Lower lobe of right lung (tissue), 2 donors: ENCODE results near the gene MTARC1. TPM values are rescaled to one million over a fixed set of nuclear protein-coding genes. Genes with fewer than 3 reads are reported as not detected.

ENCODE experiments used
- ATAC-seq, 2 donors: fragments of 200-7000 bp; cut with Tn5 transposase; one replicate each; pipeline ENCODE4 v1.9.1; 2020 to 2022; ENCODE audit warnings: mild to moderate bottlenecking in 2 of 2, moderate library complexity in 2 of 2
- DNase-seq: peaks from one replicate; pipeline ENCODE4 v3.0.0-alpha.2; 2020
- H3K27ac ChIP-seq: fragments of 200-600 bp; one replicate; pipeline ENCODE4 v1.8.0; 2022
- H3K27me3 ChIP-seq: fragments of 200-600 bp; one replicate; pipeline ENCODE4 v1.8.0; 2022; ENCODE audit warnings: low read depth
- H3K36me3 ChIP-seq: fragments of 200-600 bp; one replicate; pipeline ENCODE4 v1.8.0; 2022; ENCODE audit warnings: mild to moderate bottlenecking
- H3K4me1 ChIP-seq: fragments of 200-600 bp; one replicate; pipeline ENCODE4 v1.8.0; 2022
- H3K4me3 ChIP-seq: fragments of 200-600 bp; one replicate; pipeline ENCODE4 v1.8.0; 2022; ENCODE audit warnings: mild to moderate bottlenecking
- H3K9me3 ChIP-seq: fragments of 200-600 bp; one replicate; pipeline ENCODE4 v1.8.0; 2022
- CTCF ChIP-seq: fragments of 200-600 bp; IDR thresholded peaks from one replicate; pipeline ENCODE4 v1.8.0; 2022; ENCODE audit warnings: antibody characterized with exemption, mild to moderate bottlenecking
- intact Hi-C: fragments of 100-400 bp; cut with DNase I; formaldehyde crosslinking; loops from one replicate; pipeline ENCODE4 v1.11.0; 2022
- total RNA-seq: library from RNA; stranded (reverse); fragmentation: NEBNext Ultra II Directional; extraction: Animal tissue kit (Norgen Biotek cat#: 25700); gene quantifications from one replicate; pipeline ENCODE4 v1.2.1, GENCODE V29; 2021
- donor health status: DM: no; HTN: yes; CAD: no; lungs with severe emphysema.

MTARC1 gene
- total RNA-seq, 1 donor from 2014 or later, result 37.6 TPM

DNA sequence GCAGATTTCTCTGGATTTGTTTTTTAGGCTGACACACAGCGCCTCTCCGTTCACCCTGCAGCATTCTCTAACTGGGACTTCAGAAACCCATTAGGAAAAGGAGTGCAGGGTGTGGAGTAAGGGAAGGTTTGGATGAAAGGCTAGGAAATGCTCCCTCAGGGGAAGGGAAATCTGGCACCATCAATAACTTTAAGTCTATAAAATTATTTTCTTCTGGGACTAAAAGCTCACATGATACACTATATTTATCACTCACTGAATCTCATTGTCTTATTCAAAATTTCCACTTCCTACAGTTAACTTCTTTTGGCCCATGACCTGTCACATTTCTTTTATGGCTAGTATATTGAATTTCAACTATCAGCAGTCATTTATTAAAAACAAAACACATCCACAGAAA is 46.7 kb downstream of the MTARC1 start:
- no peak for ATAC-seq
- Histone ChIP-seq H3K4me1 (peaks cover 16% of the 10 kb centered on the region), H3K27ac (no peak overlapping the region), H3K9me3 (no peaks in the 10 kb centered on the region), H3K4me3 (no peak overlapping the region), H3K36me3 (no peaks in the 10 kb centered on the region), H3K27me3 (no peaks in the 10 kb centered on the region)
- DNase-seq, result no peak
- intact Hi-C loops, result no loop called here
- no peak for TF ChIP-seq CTCF

DNA sequence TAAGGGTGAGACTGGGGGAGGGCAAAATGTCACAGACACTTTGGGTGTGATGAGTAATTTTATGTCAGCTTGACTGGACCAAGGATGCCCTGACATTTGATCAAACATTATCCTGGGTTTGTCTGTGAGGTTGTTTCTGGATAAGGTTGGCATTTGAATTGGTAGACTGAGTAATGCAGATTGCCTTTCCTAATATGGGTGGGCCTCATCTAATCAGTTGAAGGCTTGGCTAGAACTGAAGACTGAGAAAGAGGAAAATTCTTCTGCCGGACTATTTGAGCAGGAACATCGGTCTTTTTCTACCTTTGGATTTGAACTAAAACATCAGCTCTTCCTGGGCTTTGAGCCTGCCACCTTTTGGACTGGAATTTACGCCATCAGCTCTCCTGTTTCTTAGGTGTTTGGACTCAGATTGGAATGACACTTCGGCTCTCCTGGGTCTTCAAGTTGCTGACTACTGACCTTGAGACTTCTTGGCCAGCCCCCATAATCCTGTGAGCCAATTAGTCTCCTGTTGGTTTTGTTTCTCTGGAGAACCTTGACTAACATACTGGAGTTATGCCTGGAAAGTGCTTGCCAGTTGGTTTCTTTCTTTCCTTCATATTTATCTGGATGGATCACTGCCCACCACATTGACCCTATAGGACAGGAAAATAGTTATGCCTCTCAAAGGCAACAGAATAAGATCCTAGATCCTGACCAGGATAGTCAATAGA is 47.6 kb downstream of the MTARC1 start:
- DNase-seq (no peak), ATAC-seq (no peak)
- Histone ChIP-seq H3K4me3 (no peak overlapping the region), H3K9me3 (no peaks in the 10 kb centered on the region), H3K27me3 (no peaks in the 10 kb centered on the region), H3K36me3 (no peaks in the 10 kb centered on the region), H3K27ac (no peak overlapping the region), H3K4me1 (peaks cover 8% of the 10 kb centered on the region)
- TF ChIP-seq CTCF, result no peak
- intact Hi-C loops, result no loop called here

Other genes with a start within 250 kb of the MTARC1 start
- 26.3 TPM for gene C1orf115, start 96.5 kb upstream of the MTARC1 start, total RNA-seq
- 56.6 TPM for gene MTARC2, start 38.6 kb upstream of the MTARC1 start, total RNA-seq
- gene HLX, start 92.5 kb downstream of the MTARC1 start, total RNA-seq, result 18.5 TPM